Hippocampal formation (tissue), 2 donors: ENCODE results near the gene ZMAT2.
"Not testable (repeated sequence)": the region's sequence is repeated elsewhere in the genome, so short reads cannot be mapped to it uniquely, and the experiment has no call there.

Source experiments
- DNase-seq, 2 donors: peaks; one replicate each; lab custom pipeline; 2025; lab: John Stamatoyannopoulos, UW

ZMAT2 gene

GRCh38 chr5:140700177-140701144 is at the start of gene ZMAT2:
TSS of gene ZMAT2 (plus strand) at chr5:140700447. CDS start at chr5:140700461, 14 bp downstream.
- DNase-seq: peak; percentile 93 to 98

GRCh38 chr5:140658870-140659269 is 41.4 kb upstream of the ZMAT2 start:
- no peak for DNase-seq

DNA sequence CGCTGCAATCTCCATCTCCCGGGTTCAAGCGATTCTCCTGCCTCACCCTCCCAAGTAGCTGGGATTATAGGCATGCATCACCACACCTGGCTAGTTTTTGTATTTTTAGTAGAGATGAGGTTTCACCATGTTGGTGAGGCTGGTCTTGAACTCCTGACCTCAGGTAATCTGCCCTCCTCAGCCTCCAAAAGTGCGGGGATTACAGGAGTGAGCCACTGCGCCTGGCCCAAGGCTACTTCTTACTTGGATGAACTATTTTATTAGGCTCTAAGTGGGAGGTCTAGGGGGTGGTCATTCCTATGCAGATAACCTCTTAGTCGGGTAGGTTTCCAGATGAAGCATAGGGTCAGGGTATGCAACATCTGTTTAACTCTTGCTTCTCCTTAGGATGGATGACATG is 39.9 kb upstream of the ZMAT2 start:
- not testable (repeated sequence) for DNase-seq

DNA sequence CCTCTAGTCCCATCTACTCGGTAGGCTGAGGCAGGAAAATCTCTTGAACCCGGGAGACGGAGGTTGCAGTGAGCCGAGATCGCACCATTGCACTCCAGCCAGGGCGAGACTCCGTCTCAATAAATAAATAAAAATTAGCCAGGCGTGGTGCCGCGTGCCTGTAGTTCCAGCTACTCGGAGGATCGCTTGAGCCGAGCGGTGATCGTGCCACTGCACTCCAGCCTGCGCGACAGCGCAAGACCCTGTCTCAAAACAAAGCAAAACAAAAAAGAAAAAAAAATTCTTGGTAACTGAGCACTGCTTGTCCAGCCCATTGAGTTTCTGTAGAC is 36.3 kb upstream of the ZMAT2 start:
- DNase-seq: no peak

GRCh38 chr5:140664359-140665119 is 35.7 kb upstream of the ZMAT2 start, which contains the start of gene WDR55:
TSS of gene WDR55 (plus strand) at chr5:140664904. CDS start at chr5:140664913, 9 bp downstream.
- peak; percentile 92 to 94 for DNase-seq

GRCh38 chr5:140671035-140671434 is 29.2 kb upstream of the ZMAT2 start:
- not testable (repeated sequence) for DNase-seq

GRCh38 chr5:140671472-140672125 is 28.6 kb upstream of the ZMAT2 start:
- no peak for DNase-seq

- DNase-seq: no peak
Observed at GRCh38 chr5:140672455-140673186, 27.6 kb upstream of the ZMAT2 start.

DNA sequence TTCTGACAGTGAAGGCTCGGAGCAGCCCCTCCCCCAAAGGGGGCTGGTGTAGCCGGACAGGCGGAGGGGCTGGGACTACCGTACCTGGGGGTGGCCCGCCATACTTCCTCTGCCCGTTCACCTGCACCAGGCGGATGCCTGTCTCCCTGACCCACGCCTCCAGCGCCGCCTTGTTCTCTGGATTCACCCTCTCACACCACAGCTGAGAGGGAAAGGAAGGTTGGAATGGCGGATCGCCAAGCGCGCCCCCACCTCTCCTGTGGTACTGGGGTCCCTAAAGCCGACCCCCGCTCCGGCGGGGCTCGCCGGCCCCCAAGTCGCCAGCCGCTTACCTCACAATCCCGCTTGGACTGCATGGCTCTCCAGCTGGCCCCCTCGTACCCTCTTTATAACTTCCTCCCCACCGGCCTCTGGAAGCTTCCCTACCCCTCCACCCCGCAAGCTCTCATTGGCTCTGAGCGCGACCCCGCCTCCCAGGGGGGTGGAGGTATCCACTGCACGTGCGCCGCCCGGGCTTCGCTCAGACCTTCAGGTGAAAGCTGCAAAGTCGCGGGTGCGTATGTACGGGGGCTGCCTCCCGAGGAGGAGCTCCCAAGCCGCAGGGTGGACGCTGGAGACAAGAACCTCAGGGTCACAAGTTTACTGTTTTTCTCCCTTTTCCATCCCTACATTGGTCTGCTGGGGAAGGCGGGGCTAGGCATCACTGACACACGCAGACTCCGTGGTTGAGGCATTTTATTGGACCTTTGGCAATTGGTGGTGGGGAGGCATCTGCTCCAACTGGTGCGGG is 26.9 kb upstream of the ZMAT2 start, which contains the start of gene DND1:
Gene DND1 (minus strand): TSS at position 390 of the 790 bp plus-strand sequence. CDS start 34 bp downstream, at position 356.
- DNase-seq: no peak

DNA sequence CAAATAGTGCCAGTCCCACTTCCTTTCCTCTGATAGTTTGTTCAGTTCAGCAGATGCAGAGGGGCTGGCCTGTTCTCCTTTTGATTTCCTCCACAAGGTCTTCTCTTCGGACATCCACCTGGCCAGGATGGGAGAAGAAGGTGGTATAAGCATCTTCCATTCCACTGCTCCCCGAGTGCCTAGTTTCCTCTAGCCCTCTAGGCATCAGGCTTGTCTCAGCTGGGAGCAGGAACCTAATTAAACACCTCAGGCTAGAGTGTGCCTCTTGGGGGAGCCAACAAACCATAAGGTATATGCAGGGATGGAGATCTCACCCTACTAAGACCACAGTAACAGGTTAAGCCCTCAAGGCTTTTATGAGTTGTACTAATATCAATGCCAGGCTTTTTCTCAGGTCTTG is 26.0 kb upstream of the ZMAT2 start:
- no peak for DNase-seq

DNA sequence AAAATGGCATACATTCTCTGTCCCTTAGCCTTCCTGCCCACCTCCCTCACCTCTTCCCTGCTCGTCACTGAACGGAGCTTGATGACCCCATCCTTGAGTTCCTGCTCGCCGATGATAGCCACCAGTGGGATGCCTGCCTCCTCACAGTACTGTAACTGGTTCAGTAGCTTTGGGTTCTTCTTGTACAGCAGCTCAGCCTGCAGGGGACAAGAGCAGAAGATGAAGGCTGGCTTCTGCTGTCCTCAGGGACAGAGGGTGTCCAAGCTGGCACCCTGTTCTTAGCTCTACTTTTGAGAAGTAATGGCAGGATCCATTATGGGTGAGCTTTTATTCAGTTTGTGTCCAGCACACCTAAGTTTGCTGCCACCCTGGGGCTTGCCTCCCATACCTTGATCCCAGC is 25.6 kb upstream of the ZMAT2 start:
- no peak for DNase-seq

GRCh38 chr5:140677947-140678346 is 22.3 kb upstream of the ZMAT2 start:
- no peak for DNase-seq

DNA sequence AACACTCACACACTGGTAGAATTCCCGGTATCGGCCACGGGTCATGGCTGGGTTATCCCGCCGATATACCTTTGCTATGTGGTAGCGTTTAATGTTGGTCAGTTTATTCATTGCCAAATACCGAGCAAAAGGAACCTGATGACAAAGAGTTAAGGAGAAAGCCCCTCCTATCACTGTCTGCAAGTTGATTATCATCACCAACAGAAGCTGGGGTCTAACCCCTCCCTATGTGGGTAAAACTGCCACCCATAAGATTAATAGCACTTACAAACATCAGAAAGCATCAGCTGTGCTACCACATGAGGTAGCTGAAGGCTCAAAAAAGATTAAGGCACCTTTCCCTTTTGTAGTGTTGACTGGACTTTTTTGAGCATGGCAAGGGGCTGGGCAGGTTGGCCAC is 21.3 kb upstream of the ZMAT2 start:
- no peak for DNase-seq

- no peak for DNase-seq
Observed at GRCh38 chr5:140690376-140690932, 9.8 kb upstream of the ZMAT2 start.

DNA sequence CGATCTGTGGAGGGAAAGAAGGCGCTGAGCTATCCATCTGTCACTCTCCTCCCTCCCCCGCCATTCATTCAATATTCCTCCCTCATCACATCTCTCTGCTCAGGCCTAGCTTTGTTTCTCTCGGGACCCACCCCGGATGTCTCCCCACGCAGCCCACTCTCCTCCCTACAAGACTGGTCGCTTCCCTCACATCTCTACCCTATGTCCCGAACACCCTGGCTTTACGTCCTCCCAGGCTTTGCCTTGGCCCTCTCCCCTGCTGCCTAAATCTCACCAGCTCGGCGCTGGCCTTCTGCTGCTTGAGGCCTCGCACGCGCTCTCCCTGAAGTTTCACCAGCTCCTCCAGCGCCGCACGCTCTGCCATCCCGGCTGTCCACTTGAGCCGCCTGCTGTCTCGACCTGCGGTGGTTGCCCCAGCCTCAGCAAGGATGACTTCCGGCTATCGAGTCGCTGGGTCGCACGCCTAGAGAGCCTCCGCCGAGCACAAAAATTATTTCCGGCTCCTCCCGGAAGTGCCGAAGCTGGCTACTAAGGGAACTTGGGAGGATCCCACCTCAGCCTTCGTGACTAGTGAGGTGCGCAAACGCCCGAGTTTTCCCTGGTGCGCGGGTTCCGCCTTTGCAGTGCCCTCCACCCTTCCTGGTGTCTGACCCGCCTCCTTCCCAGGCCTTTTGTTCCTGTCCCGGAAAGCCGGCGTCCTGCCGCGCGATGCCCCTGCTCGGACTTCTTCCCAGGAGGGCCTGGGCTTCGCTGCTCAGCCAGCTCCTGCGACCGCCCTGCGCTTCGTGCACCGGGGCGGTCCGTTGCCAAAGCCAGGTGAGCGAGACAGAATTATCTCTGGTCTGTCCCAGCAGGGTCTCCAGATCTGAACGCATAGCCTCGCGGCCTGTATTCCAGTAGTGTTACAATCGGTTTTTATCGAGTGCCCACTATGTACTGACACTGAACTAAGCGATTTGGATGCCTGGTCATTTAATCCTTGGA is 9.0 kb upstream of the ZMAT2 start, which contains the start of the genes HARS1 and HARS2:
Gene HARS1 (minus strand): TSS at position 430 of the 984 bp plus-strand sequence. CDS start 66 bp downstream, at position 364.
Gene HARS2 (plus strand): TSS at position 515 of the 984 bp plus-strand sequence. CDS start 194 bp downstream, at position 709.
- peak; percentile 83 to 85 for DNase-seq

DNA sequence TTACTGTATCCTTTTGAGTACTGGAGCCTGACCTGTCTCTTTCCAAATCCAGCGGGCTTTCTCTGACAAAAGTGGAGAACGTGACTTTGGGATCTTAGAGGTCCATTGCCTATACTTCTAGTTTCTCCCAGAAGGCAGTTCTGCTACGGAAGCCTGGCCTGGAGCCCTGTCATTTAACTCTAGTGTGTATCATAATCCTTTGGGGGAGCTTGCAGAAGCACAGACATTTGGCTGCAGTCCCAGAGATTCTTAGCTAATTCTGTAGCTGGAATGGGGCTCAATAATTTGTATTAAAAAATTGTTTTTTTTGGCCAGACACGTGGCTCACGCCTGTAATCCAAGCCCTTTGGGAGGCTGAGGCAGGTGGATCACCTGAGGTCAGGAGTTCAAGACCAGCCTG is 6.0 kb upstream of the ZMAT2 start:
- no peak for DNase-seq

- DNase-seq: no peak
Observed at GRCh38 chr5:140696891-140697492, 3.3 kb upstream of the ZMAT2 start.

DNA sequence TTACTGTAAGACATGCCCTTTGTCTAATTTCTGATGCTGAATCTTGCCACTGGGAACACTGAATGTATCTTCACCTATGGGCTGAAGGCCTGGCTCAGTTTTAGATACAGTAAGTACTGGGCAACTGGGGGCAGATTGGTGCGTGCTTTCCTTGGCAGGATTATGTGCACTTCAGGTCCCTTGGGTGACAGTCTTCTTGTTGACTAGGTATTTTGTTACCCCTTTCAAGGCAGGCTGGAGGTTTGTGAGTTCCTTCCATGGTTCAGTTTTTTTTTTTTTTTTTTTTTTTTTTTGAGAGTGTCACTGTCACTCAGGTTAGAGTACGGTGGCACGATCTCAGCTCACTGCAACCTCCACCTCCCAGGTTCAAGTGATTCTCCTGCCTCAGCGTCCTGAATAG is 7.6 kb downstream of the ZMAT2 start:
- no peak for DNase-seq
